ENCODE results near the gene RAP1GAP. TPM values are rescaled to one million over a fixed set of nuclear protein-coding genes. Genes with fewer than 3 reads are reported as not detected.

Gene RAP1GAP
- total and polyA plus RNA-seq, 3 donors from 2014 or later = 7.4 to 8.4 (median 8.0) TPM

GRCh38 chr1:21673277-21673780 is 4.2 kb upstream of the RAP1GAP start:
- DNase-seq = peak; percentile 53
- intact Hi-C loops (cut with DNase I; ENCODE audit: low total_unique reads) = no loop called here

GRCh38 chr1:21672478-21673276 is 3.5 kb upstream of the RAP1GAP start:
- Histone ChIP-seq H3K36me3 (ENCODE audit: low read depth, missing control alignments) (no peaks in the 10 kb centered on the region), H3K27me3 (no peaks in the 10 kb centered on the region), H3K9me3 (no peaks in the 10 kb centered on the region), H3K4me3 (no peak overlapping the region), H3K4me1 (peaks cover 15% of the 10 kb centered on the region), H3K27ac (no peak overlapping the region)
- 74 to 89% methylated on average over 10 of the region's 10 CpGs for WGBS, 2 donors
- peak; percentile 13 for DNase-seq
- intact Hi-C loops (cut with DNase I; ENCODE audit: low total_unique reads) = no loop called here
- TF ChIP-seq CTCF (IDR thresholded peaks at IDR 0.05) (no peak), POLR2A (IDR thresholded peaks at IDR 0.05) (no peak)

More at GRCh38 chr1:21673277-21673780, 4.2 kb upstream of the RAP1GAP start:
- H3K36me3 ChIP-seq (ENCODE audit: low read depth, missing control alignments) = no peaks in the 10 kb centered on the region
- no peak overlapping the region for H3K27ac ChIP-seq
- 24 to 29% methylated on average over 9 of the region's 9 CpGs for WGBS, 2 donors
- H3K4me1 ChIP-seq = peaks cover 15% of the 10 kb centered on the region
- no peak for TF ChIP-seq CTCF (IDR thresholded peaks at IDR 0.05)
- no peak for TF ChIP-seq POLR2A (IDR thresholded peaks at IDR 0.05)
- H3K27me3 ChIP-seq = no peaks in the 10 kb centered on the region
- H3K9me3 ChIP-seq = no peaks in the 10 kb centered on the region
- no peak overlapping the region for H3K4me3 ChIP-seq

GRCh38 chr1:21671915-21672314 is 2.8 kb upstream of the RAP1GAP start:
- no peaks in the 10 kb centered on the region for H3K27me3 ChIP-seq
- no peak for TF ChIP-seq CTCF (IDR thresholded peaks at IDR 0.05)
- TF ChIP-seq POLR2A (IDR thresholded peaks at IDR 0.05) = no peak
- no peaks in the 10 kb centered on the region for H3K36me3 ChIP-seq (ENCODE audit: low read depth, missing control alignments)
- WGBS, 2 donors = 42 to 43% methylated on average over 5 to 6 of the region's 6 CpGs
- DNase-seq = peak; percentile 12
- H3K9me3 ChIP-seq = no peaks in the 10 kb centered on the region
- peaks cover 15% of the 10 kb centered on the region for H3K4me1 ChIP-seq
- no peak overlapping the region for H3K4me3 ChIP-seq
- no peak overlapping the region for H3K27ac ChIP-seq
- intact Hi-C loops (cut with DNase I; ENCODE audit: low total_unique reads) = no loop called here

GRCh38 chr1:21670956-21671902 is 2.1 kb upstream of the RAP1GAP start:
- H3K4me1 ChIP-seq = peaks cover 15% of the 10 kb centered on the region
- peak; percentile 13 for DNase-seq
- H3K4me3 ChIP-seq = no peak overlapping the region
- WGBS, 2 donors = 58 to 63% methylated on average over 11 of the region's 11 CpGs
- no peaks in the 10 kb centered on the region for H3K9me3 ChIP-seq
- H3K27ac ChIP-seq = no peak overlapping the region
- intact Hi-C loops (cut with DNase I; ENCODE audit: low total_unique reads) = no loop called here
- TF ChIP-seq CTCF (IDR thresholded peaks at IDR 0.05) (no peak), POLR2A (IDR thresholded peaks at IDR 0.05) (no peak)
- H3K36me3 ChIP-seq (ENCODE audit: low read depth, missing control alignments) = no peaks in the 10 kb centered on the region
- H3K27me3 ChIP-seq = no peaks in the 10 kb centered on the region
